Left ventricle myocardium inferior (tissue), 1 donor: Measurements from ENCODE around the gene GAB2. TPM values are rescaled to one million over a fixed set of nuclear protein-coding genes. Genes with fewer than 3 reads are reported as not detected.
A peak's percentile ranks its signal among the peaks of the same experiment; 100 is the strongest.

Source experiments
- DNase-seq: peaks from one replicate; pipeline ENCODE4 v3.0.0-alpha.2; 2020
- H3K27ac ChIP-seq: fragments of 200-600 bp; replicated peaks from 2 replicates; pipeline ENCODE4 v1.8.0; 2021
- H3K27me3 ChIP-seq: fragments of 200-600 bp; 2 replicates; pipeline ENCODE4 v1.8.0; 2021; ENCODE audit warnings: low read depth
- H3K36me3 ChIP-seq: fragments of 200-600 bp; 2 replicates; pipeline ENCODE4 v1.8.0; 2021
- H3K4me1 ChIP-seq: fragments of 200-600 bp; 2 replicates; pipeline ENCODE4 v1.8.0; 2021
- H3K4me3 ChIP-seq: fragments of 200-600 bp; 2 replicates; pipeline ENCODE4 v1.8.0; 2021; ENCODE audit warnings: mild to moderate bottlenecking, moderate library complexity
- H3K9me3 ChIP-seq: fragments of 200-600 bp; replicated peaks from 2 replicates; pipeline ENCODE4 v1.8.0; 2021
- intact Hi-C: fragments of 100-400 bp; cut with micrococcal nuclease; formaldehyde crosslinking; loops from one replicate; pipeline ENCODE4 v1.11.0; 2022
- total RNA-seq: library from RNA; stranded (reverse); fragmentation: NEBNext Ultra II Directional; extraction: Animal tissue kit (Norgen Biotek cat#: 25700); gene quantifications from one replicate; pipeline ENCODE4 v1.2.1, GENCODE V29; 2021
- TF ChIP-seq, protein P1 (sequence below): fragments of 200-600 bp; IDR thresholded peaks from 2 replicates; pipeline ENCODE4 v1.8.0; 2021; ENCODE audit warnings: antibody characterized with exemption, mild to moderate bottlenecking, borderline replicate concordance
- donor health status: DM: no; HTN: yes; CAD: no; lungs with severe emphysema.

The GAB2 gene
- total RNA-seq, 1 donor from 2014 or later = 27.4 TPM

DNA sequence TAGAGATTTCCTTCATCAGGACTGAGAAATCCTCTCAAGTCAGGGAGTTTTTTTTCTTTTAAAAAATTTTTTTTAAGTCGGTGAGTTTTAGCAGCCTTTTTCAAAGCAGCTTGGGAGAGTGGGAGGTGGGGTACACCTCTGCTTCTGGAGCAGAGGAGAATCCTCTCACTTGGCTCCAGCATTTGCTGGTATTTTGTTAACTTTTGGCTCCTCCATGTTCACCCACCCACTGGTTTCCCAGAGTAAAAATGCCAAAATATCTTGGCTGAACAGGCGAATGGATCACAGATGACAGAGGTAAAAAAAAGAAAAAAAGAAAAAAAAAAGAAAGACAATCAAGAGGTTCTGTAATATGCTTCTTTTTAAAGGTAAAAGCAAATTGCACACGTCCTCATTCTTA lies 68.0 kb downstream of the GAB2 start:
- no peaks in the 10 kb centered on the region for H3K9me3 ChIP-seq
- intact Hi-C loops = no loop called here
- peak overlapping the region; percentile 49 for H3K4me3 ChIP-seq
- H3K4me1 ChIP-seq = peaks cover 85% of the 10 kb centered on the region
- no peak for DNase-seq
- TF ChIP-seq, protein P1, sequence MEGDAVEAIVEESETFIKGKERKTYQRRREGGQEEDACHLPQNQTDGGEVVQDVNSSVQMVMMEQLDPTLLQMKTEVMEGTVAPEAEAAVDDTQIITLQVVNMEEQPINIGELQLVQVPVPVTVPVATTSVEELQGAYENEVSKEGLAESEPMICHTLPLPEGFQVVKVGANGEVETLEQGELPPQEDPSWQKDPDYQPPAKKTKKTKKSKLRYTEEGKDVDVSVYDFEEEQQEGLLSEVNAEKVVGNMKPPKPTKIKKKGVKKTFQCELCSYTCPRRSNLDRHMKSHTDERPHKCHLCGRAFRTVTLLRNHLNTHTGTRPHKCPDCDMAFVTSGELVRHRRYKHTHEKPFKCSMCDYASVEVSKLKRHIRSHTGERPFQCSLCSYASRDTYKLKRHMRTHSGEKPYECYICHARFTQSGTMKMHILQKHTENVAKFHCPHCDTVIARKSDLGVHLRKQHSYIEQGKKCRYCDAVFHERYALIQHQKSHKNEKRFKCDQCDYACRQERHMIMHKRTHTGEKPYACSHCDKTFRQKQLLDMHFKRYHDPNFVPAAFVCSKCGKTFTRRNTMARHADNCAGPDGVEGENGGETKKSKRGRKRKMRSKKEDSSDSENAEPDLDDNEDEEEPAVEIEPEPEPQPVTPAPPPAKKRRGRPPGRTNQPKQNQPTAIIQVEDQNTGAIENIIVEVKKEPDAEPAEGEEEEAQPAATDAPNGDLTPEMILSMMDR = no peak
- no peaks in the 10 kb centered on the region for H3K27me3 ChIP-seq
- H3K27ac ChIP-seq = peak overlapping the region; percentile 90
- H3K36me3 ChIP-seq = no peaks in the 10 kb centered on the region

DNA sequence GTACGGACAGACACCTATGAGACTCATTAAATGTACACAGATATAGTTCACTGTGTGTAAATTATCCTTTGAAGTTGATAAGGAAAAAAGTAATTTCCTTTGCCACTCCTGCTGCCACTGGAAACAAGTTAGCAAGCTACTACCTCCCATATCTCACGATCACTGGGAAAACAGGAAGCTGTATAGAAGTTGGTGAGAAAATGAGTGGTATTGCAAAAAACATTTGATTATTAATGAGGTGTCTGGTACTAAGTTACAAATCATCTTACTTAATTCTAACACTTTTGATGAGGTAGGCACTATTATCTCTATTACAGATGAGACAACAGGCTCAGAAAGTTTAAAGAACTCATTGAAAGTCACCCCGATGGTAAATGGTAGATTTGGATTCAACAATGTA lies 68.5 kb downstream of the GAB2 start:
- TF ChIP-seq, protein P1 = no peak
- DNase-seq = no peak
- H3K27me3 ChIP-seq = no peaks in the 10 kb centered on the region
- no peak overlapping the region for H3K4me3 ChIP-seq
- intact Hi-C loops = no loop called here
- no peaks in the 10 kb centered on the region for H3K36me3 ChIP-seq
- H3K9me3 ChIP-seq = no peaks in the 10 kb centered on the region
- peaks cover 80% of the 10 kb centered on the region for H3K4me1 ChIP-seq
- H3K27ac ChIP-seq = peak overlapping the region; percentile 90

GRCh38 chr11:78347956-78348355 lies 69.7 kb downstream of the GAB2 start:
- TF ChIP-seq, protein P1 = no peak
- Histone ChIP-seq H3K4me3 (no peak overlapping the region), H3K36me3 (no peaks in the 10 kb centered on the region), H3K9me3 (no peaks in the 10 kb centered on the region), H3K27me3 (no peaks in the 10 kb centered on the region), H3K27ac (peak overlapping the region; percentile 90), H3K4me1 (peaks cover 71% of the 10 kb centered on the region)
- no peak for DNase-seq
- intact Hi-C loops = no loop called here

- TF ChIP-seq, protein P1 = no peak
- H3K27ac ChIP-seq = peak overlapping the region; percentile 90
- no peak overlapping the region for H3K4me3 ChIP-seq
- peaks cover 59% of the 10 kb centered on the region for H3K4me1 ChIP-seq
- H3K36me3 ChIP-seq = no peaks in the 10 kb centered on the region
- no peaks in the 10 kb centered on the region for H3K27me3 ChIP-seq
- no peaks in the 10 kb centered on the region for H3K9me3 ChIP-seq
- intact Hi-C loops = no loop called here
- DNase-seq = no peak
Observed at GRCh38 chr11:78346799-78347198, 70.8 kb downstream of the GAB2 start.

- peaks cover 46% of the 10 kb centered on the region for H3K4me1 ChIP-seq
- DNase-seq = no peak
- intact Hi-C loops = no loop called here
Observed at GRCh38 chr11:78345450-78345849, 72.2 kb downstream of the GAB2 start.

More at GRCh38 chr11:78345450-78345849, 72.2 kb downstream of the GAB2 start:
- H3K27ac ChIP-seq = peak overlapping the region; percentile 31
- TF ChIP-seq, protein P1 = no peak
- no peak overlapping the region for H3K4me3 ChIP-seq
- no peaks in the 10 kb centered on the region for H3K9me3 ChIP-seq
- no peaks in the 10 kb centered on the region for H3K36me3 ChIP-seq
- H3K27me3 ChIP-seq = no peaks in the 10 kb centered on the region
